ENCODE measurements around the gene CAPN12. TPM values are rescaled to one million over a fixed set of nuclear protein-coding genes. Genes with fewer than 3 reads are reported as not detected.
"Not testable (repeated sequence)": the region's sequence is repeated elsewhere in the genome, so short reads cannot be mapped to it uniquely, and the experiment has no call there.

CAPN12 gene
- polyA plus RNA-seq, 3 donors = 1.8 TPM; not detected in 2

- Histone ChIP-seq H3K27ac (ENCODE audit: low read depth in 1 of 2, low read length in 2 of 2) (no peak overlapping the region), H3K4me3 (replicated peaks in 1 of 3; ENCODE audit: low read depth in 2 of 3, low read length in 3 of 3) (no peak overlapping the region), H3K36me3 (replicated peaks in 1 of 2; ENCODE audit: control insufficient read depth in 1 of 2, insufficient read depth in 2 of 2, low read length in 2 of 2) (no peaks in the 10 kb centered on the region), H3K4me2 (replicated peaks; ENCODE audit: extremely low read depth, low read length, poor library complexity, severe bottlenecking) (no peak overlapping the region), H3K27me3 (ENCODE audit: control insufficient read depth in 2 of 2, insufficient read depth in 2 of 2, low read length in 2 of 2) (no peaks in the 10 kb centered on the region), H3K4me1 (ENCODE audit: control insufficient read depth in 1 of 2, insufficient read depth in 2 of 2, low read length in 2 of 2) (no peaks in the 10 kb centered on the region), H2AFZ (ENCODE audit: insufficient read depth, low read depth, low read length, poor library complexity, severe bottlenecking) (no peak overlapping the region), H3K79me2 (ENCODE audit: insufficient read depth, low read length) (no peaks in the 10 kb centered on the region), H4K20me1 (ENCODE audit: insufficient read depth, low read length) (no peaks in the 10 kb centered on the region), H3K9ac (ENCODE audit: insufficient read depth, low read length, poor library complexity, severe bottlenecking) (no peak overlapping the region), H3K9me3 (replicated peaks in 1 of 2; ENCODE audit: control insufficient read depth in 1 of 2, insufficient read depth in 1 of 2, low read length in 2 of 2) (no peaks in the 10 kb centered on the region)
- Mint-ChIP-seq H3K27ac (no peak overlapping the region), H3K4me1 (no peaks in the 10 kb centered on the region), H3K27me3 (ENCODE audit: low read depth in 3 of 3) (peaks cover 4 to 14% (median 7%) of the 10 kb centered on the region in 3 donors), H3K36me3 (no peaks in the 10 kb centered on the region), H3K9me3 (no peaks in the 10 kb centered on the region), H3K4me3 (no peak overlapping the region)
- no peak for TF ChIP-seq CTCF (IDR thresholded peaks at IDR 0.05)
- no peak for DNase-seq
- WGBS (ENCODE audit: insufficient coverage) = 93% methylated on average over 3 of the region's 7 CpGs
- intact Hi-C loops (cut with micrococcal nuclease) = no loop called here
Observed at GRCh38 chr19:38785187-38785699, 41.0 kb upstream of the CAPN12 start.

GRCh38 chr19:38784224-38784623 lies 40.0 kb upstream of the CAPN12 start:
- no peaks in the 10 kb centered on the region for H4K20me1 ChIP-seq (ENCODE audit: insufficient read depth, low read length)
- no peak overlapping the region for H3K27ac Mint-ChIP-seq
- H3K9ac ChIP-seq (ENCODE audit: insufficient read depth, low read length, poor library complexity, severe bottlenecking) = no peak overlapping the region
- no peaks in the 10 kb centered on the region for H3K79me2 ChIP-seq (ENCODE audit: insufficient read depth, low read length)
- no peaks in the 10 kb centered on the region for H3K4me1 ChIP-seq (ENCODE audit: control insufficient read depth in 1 of 2, insufficient read depth in 2 of 2, low read length in 2 of 2)
- no peaks in the 10 kb centered on the region for H3K4me1 Mint-ChIP-seq
- H3K27me3 ChIP-seq (ENCODE audit: control insufficient read depth in 2 of 2, insufficient read depth in 2 of 2, low read length in 2 of 2) = no peaks in the 10 kb centered on the region
- peaks cover 4 to 17% (median 11%) of the 10 kb centered on the region in 3 donors for H3K27me3 Mint-ChIP-seq (ENCODE audit: low read depth in 3 of 3)
- 90% methylated on average over 2 of the region's 3 CpGs for WGBS (ENCODE audit: insufficient coverage)
- no peaks in the 10 kb centered on the region for H3K36me3 ChIP-seq (replicated peaks in 1 of 2; ENCODE audit: control insufficient read depth in 1 of 2, insufficient read depth in 2 of 2, low read length in 2 of 2)
- H3K36me3 Mint-ChIP-seq = no peaks in the 10 kb centered on the region
- no peak overlapping the region for H3K4me2 ChIP-seq (replicated peaks; ENCODE audit: extremely low read depth, low read length, poor library complexity, severe bottlenecking)
- H3K4me3 Mint-ChIP-seq = no peak overlapping the region
- no peak overlapping the region for H3K27ac ChIP-seq (ENCODE audit: low read depth in 1 of 2, low read length in 2 of 2)
- no peak overlapping the region for H3K4me3 ChIP-seq (replicated peaks in 1 of 3; ENCODE audit: low read depth in 2 of 3, low read length in 3 of 3)
- H3K9me3 Mint-ChIP-seq = no peaks in the 10 kb centered on the region
- DNase-seq = no peak
- intact Hi-C loops (cut with micrococcal nuclease) = no loop called here
- H3K9me3 ChIP-seq (replicated peaks in 1 of 2; ENCODE audit: control insufficient read depth in 1 of 2, insufficient read depth in 1 of 2, low read length in 2 of 2) = no peaks in the 10 kb centered on the region
- no peak for TF ChIP-seq CTCF (IDR thresholded peaks at IDR 0.05)
- H2AFZ ChIP-seq (ENCODE audit: insufficient read depth, low read depth, low read length, poor library complexity, severe bottlenecking) = no peak overlapping the region

- H4K20me1 ChIP-seq (ENCODE audit: insufficient read depth, low read length); intact Hi-C loops (cut with micrococcal nuclease); H3K9me3 ChIP-seq (replicated peaks in 1 of 2; ENCODE audit: control insufficient read depth in 1 of 2, insufficient read depth in 1 of 2, low read length in 2 of 2); H3K4me1 Mint-ChIP-seq; H3K79me2 ChIP-seq (ENCODE audit: insufficient read depth, low read length); H3K36me3 ChIP-seq (replicated peaks in 1 of 2; ENCODE audit: control insufficient read depth in 1 of 2, insufficient read depth in 2 of 2, low read length in 2 of 2); H3K4me3 Mint-ChIP-seq; H3K27me3 ChIP-seq (ENCODE audit: control insufficient read depth in 2 of 2, insufficient read depth in 2 of 2, low read length in 2 of 2); H3K9ac ChIP-seq (ENCODE audit: insufficient read depth, low read length, poor library complexity, severe bottlenecking); H3K4me2 ChIP-seq (replicated peaks; ENCODE audit: extremely low read depth, low read length, poor library complexity, severe bottlenecking); H2AFZ ChIP-seq (ENCODE audit: insufficient read depth, low read depth, low read length, poor library complexity, severe bottlenecking); H3K4me1 ChIP-seq (ENCODE audit: control insufficient read depth in 1 of 2, insufficient read depth in 2 of 2, low read length in 2 of 2); H3K4me3 ChIP-seq (replicated peaks in 1 of 3; ENCODE audit: low read depth in 2 of 3, low read length in 3 of 3); H3K9me3 Mint-ChIP-seq; H3K36me3 Mint-ChIP-seq; H3K27ac ChIP-seq (ENCODE audit: low read depth in 1 of 2, low read length in 2 of 2); DNase-seq: not testable (repeated sequence)
- H3K27me3 Mint-ChIP-seq (ENCODE audit: low read depth in 3 of 3) = peaks cover 5 to 23% (median 13%) of the 10 kb centered on the region in 3 donors
- H3K27ac Mint-ChIP-seq = peak overlapping the region in 1 of 7 donors; percentile 43
- 96% methylated on average over 7 of the region's 13 CpGs for WGBS (ENCODE audit: insufficient coverage)
Observed at GRCh38 chr19:38782212-38782611, 37.9 kb upstream of the CAPN12 start.
